ENCODE measurements around the gene CXCR5. TPM values are rescaled to one million over a fixed set of nuclear protein-coding genes. Genes with fewer than 3 reads are reported as not detected.

CXCR5 gene
- total and polyA plus RNA-seq, 2 donors (not counting 1 experiment from before 2014, with no cell fraction given): not detected

DNA sequence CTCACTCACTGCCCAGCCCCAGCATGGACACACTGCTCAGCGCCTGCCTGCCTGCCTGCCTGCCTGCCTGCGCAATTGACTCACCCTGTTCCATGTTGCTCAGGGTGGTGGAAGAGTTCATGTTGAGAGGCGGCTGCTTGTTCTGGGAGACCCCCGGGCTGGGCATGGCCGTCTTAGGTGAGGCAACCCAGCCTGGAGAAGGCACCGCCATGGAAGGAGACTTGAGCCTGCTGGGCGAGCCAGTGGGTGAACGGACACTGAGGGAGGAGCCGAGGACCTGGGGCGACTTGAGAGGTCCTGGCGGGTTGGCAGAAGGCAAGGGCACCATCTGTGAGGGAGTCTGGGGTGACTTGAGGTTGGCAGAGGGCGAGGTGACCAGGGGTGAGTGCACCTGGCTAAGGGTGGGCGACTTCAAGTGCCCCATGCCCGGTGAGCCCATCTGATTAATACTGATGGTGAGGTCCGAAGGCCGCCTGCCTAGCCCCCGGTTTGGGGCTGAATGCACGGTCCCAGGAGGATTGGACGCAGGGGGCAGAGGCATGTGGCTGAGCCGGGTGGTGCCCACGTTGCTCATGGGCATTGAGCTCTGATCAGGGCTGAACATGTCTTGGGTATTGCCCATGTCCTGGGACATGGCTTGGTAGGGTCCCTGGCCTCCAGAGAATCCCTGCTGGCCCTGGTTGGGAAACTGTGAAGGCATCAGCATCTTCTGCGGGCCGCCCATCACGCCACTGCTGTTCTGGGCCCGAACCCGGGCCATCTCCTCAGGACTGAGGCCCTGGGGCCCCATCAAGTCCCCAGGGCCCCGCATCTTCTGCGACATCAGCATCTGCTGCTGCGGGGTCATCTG lies 17.1 kb downstream of the CXCR5 start:
- Histone ChIP-seq H3K9ac (ENCODE audit: insufficient read depth, low read length) (no peak overlapping the region), H3K9me3 (ENCODE audit: control insufficient read depth, insufficient read depth, low read depth, low read length) (no peaks in the 10 kb centered on the region), H3K36me3 (ENCODE audit: control insufficient read depth, insufficient read depth, low read length) (peaks cover 39% of the 10 kb centered on the region), H3K4me2 (ENCODE audit: extremely low read depth, insufficient read depth, low read length) (no peak overlapping the region), H4K20me1 (ENCODE audit: control insufficient read depth, extremely low read depth, insufficient read depth, low read length) (no peaks in the 10 kb centered on the region), H3K27me3 (ENCODE audit: control insufficient read depth, insufficient read depth, low read length) (no peaks in the 10 kb centered on the region), H3K4me1 (ENCODE audit: control insufficient read depth, extremely low read depth, insufficient read depth, low read length) (no peaks in the 10 kb centered on the region), H2AFZ (ENCODE audit: low read length) (no peak overlapping the region), H3K27ac (ENCODE audit: insufficient read depth, low read length) (no peak overlapping the region), H3K79me2 (ENCODE audit: control insufficient read depth, insufficient read depth, low read length) (peaks cover 9% of the 10 kb centered on the region), H3K4me3 (replicated peaks in 1 of 4; ENCODE audit: control extremely low read depth in 1 of 4, insufficient read depth in 1 of 4, low read depth in 3 of 4, low read length in 4 of 4) (no peak overlapping the region)
- TF ChIP-seq, protein P1, sequence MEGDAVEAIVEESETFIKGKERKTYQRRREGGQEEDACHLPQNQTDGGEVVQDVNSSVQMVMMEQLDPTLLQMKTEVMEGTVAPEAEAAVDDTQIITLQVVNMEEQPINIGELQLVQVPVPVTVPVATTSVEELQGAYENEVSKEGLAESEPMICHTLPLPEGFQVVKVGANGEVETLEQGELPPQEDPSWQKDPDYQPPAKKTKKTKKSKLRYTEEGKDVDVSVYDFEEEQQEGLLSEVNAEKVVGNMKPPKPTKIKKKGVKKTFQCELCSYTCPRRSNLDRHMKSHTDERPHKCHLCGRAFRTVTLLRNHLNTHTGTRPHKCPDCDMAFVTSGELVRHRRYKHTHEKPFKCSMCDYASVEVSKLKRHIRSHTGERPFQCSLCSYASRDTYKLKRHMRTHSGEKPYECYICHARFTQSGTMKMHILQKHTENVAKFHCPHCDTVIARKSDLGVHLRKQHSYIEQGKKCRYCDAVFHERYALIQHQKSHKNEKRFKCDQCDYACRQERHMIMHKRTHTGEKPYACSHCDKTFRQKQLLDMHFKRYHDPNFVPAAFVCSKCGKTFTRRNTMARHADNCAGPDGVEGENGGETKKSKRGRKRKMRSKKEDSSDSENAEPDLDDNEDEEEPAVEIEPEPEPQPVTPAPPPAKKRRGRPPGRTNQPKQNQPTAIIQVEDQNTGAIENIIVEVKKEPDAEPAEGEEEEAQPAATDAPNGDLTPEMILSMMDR (conservative IDR thresholded peaks at IDR 0.05 in 1 of 2, IDR thresholded peaks at IDR 0.05 in 1 of 2; ENCODE audit: low read depth in 1 of 2, low read length in 2 of 2): no peak
- no peak for TF ChIP-seq EZH2 (IDR thresholded peaks at IDR 0.05; ENCODE audit: low read length, missing control alignments)
- DNase-seq (ENCODE audit: low read depth in 2 of 2): no peak

DNA sequence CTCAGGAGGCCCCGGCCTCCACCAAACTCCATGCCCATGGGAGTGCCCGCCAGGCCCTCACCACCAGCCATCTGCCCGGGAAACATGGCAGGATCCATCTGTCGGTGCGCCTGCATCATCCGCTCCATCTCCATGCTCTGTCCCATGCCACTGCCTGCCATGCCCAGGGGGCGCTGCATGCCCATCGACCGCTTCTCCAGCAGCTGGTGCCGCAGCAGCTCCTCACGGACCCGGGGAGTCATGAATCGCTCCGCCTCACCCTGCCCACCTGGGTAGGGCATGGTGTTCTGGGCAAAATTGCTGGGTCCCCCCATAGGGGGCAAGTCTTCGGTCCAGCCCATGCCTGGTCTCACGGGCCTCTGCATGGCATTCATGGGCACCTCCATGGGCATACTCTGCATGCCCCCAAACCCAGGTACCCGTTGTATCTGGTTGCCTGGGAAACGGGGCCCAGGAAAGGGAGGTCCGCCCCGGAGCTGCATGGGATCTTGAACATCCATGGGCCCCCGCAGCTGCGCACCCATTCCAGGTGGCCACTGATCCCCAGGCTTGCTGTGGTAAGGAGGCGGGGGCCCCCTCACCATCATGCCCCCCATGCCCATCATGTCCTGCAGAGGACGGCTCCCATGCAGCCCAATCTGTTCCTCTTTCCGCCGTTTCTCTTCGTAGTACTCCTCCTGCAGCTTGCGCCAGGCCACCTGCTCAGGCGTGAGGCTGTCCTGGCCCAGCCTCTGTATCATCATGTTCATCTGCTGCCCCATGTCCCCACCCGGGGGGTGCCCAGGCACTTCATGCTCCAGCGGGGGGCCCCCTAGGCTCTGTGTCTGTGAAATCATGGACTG lies 18.0 kb downstream of the CXCR5 start:
- peaks cover 39% of the 10 kb centered on the region for H3K36me3 ChIP-seq (ENCODE audit: control insufficient read depth, insufficient read depth, low read length)
- no peak overlapping the region for H3K4me3 ChIP-seq (replicated peaks in 1 of 4; ENCODE audit: control extremely low read depth in 1 of 4, insufficient read depth in 1 of 4, low read depth in 3 of 4, low read length in 4 of 4)
- H3K4me1 ChIP-seq (ENCODE audit: control insufficient read depth, extremely low read depth, insufficient read depth, low read length): peaks cover under 1% of the 10 kb centered on the region
- H3K4me2 ChIP-seq (ENCODE audit: extremely low read depth, insufficient read depth, low read length): no peak overlapping the region
- DNase-seq (ENCODE audit: low read depth in 2 of 2): peak in 1 of 2 donors; percentile 20
- H3K27me3 ChIP-seq (ENCODE audit: control insufficient read depth, insufficient read depth, low read length): no peaks in the 10 kb centered on the region
- H3K27ac ChIP-seq (ENCODE audit: insufficient read depth, low read length): no peak overlapping the region
- no peaks in the 10 kb centered on the region for H3K9me3 ChIP-seq (ENCODE audit: control insufficient read depth, insufficient read depth, low read depth, low read length)
- no peaks in the 10 kb centered on the region for H4K20me1 ChIP-seq (ENCODE audit: control insufficient read depth, extremely low read depth, insufficient read depth, low read length)
- H3K79me2 ChIP-seq (ENCODE audit: control insufficient read depth, insufficient read depth, low read length): peaks cover 16% of the 10 kb centered on the region
- TF ChIP-seq, protein P1 (conservative IDR thresholded peaks at IDR 0.05 in 1 of 2, IDR thresholded peaks at IDR 0.05 in 1 of 2; ENCODE audit: low read depth in 1 of 2, low read length in 2 of 2): peak; percentile 8 to 10
- no peak for TF ChIP-seq EZH2 (IDR thresholded peaks at IDR 0.05; ENCODE audit: low read length, missing control alignments)
- no peak overlapping the region for H3K9ac ChIP-seq (ENCODE audit: insufficient read depth, low read length)
- no peak overlapping the region for H2AFZ ChIP-seq (ENCODE audit: low read length)
